Measurements from ENCODE around the gene AOPEP. TPM values are rescaled to one million over a fixed set of nuclear protein-coding genes. Genes with fewer than 3 reads are reported as not detected.

Gene AOPEP
- total and polyA plus RNA-seq, 2 of the 13 experiments (the other 11 are each of a cell fraction or from before 2014, with no cell fraction given): 22.2 to 41.6 TPM

GRCh38 chr9:95070549-95071021 is 344.1 kb downstream of the AOPEP start (continued):
- TF ChIP-seq SOX5 (CRISPR knock-in tag; IDR thresholded peaks at IDR 0.05; ENCODE audit: borderline replicate concordance) (peak; percentile 30; the same call in 1 of the 2 replicates), ZFP91 (CRISPR knock-in tag; IDR thresholded peaks at IDR 0.05; ENCODE audit: borderline replicate concordance) (peak; percentile 43; the same call in 1 of the 2 replicates), STAG1 (CRISPR knock-in tag; IDR thresholded peaks at IDR 0.05) (peak; percentile 71), SOX13 (IDR thresholded peaks at IDR 0.05) (no peak), SOX13 (CRISPR knock-in tag; conservative IDR thresholded peaks at IDR 0.05 in 1 of 2, IDR thresholded peaks at IDR 0.05 in 1 of 2) (0 out of 4 replicates have a peak, but pooled peaks of 1 of the 2 experiments have one; percentile 9), NR2C2 (CRISPR knock-in tag; IDR thresholded peaks at IDR 0.05; ENCODE audit: borderline replicate concordance) (no peak; the same call in 1 of the 2 replicates), ZNF777 (CRISPR knock-in tag; IDR thresholded peaks at IDR 0.05) (no peak), ZNF30 (CRISPR knock-in tag; IDR thresholded peaks at IDR 0.05) (no peak), MEIS1 (CRISPR knock-in tag; IDR thresholded peaks at IDR 0.05; ENCODE audit: borderline replicate concordance) (no peak), ARNT (IDR thresholded peaks at IDR 0.05) (no peak), HHEX (CRISPR knock-in tag; IDR thresholded peaks at IDR 0.05) (no peak), ZNF180 (CRISPR knock-in tag; IDR thresholded peaks at IDR 0.05; ENCODE audit: borderline replicate concordance, low read depth) (no peak), MTA1 (CRISPR knock-in tag; IDR thresholded peaks at IDR 0.05; ENCODE audit: borderline replicate concordance) (0 out of 2 replicates have a peak, but pooled peaks have one; percentile 61), SRSF9 (IDR thresholded peaks at IDR 0.05; ENCODE audit: borderline replicate concordance, insufficient read depth, low read depth, low read length, poor library complexity, severe bottlenecking) (no peak), ZEB1 (IDR thresholded peaks at IDR 0.05; ENCODE audit: insufficient replicate concordance, low read depth) (no peak), RFX1 (IDR thresholded peaks at IDR 0.05) (no peak), YY1 (IDR thresholded peaks at IDR 0.05; ENCODE audit: insufficient read depth, insufficient replicate concordance, low read depth, low read length) (no peak), TP53 (CRISPR knock-in tag; conservative IDR thresholded peaks at IDR 0.05) (no peak), ZNF766 (CRISPR knock-in tag; IDR thresholded peaks at IDR 0.05; ENCODE audit: borderline replicate concordance) (no peak), ZSCAN20 (CRISPR knock-in tag; IDR thresholded peaks at IDR 0.05; ENCODE audit: borderline replicate concordance) (no peak), KDM2A (CRISPR knock-in tag; IDR thresholded peaks at IDR 0.05; ENCODE audit: borderline replicate concordance, low read depth) (no peak), BCLAF1 (IDR thresholded peaks at IDR 0.05) (no peak), NR2F2 (IDR thresholded peaks at IDR 0.05; ENCODE audit: borderline replicate concordance, low read depth) (no peak), ZSCAN22 (CRISPR knock-in tag; IDR thresholded peaks at IDR 0.05) (no peak), MXD1 (CRISPR knock-in tag; IDR thresholded peaks at IDR 0.05) (no peak), SMYD3 (CRISPR knock-in tag; IDR thresholded peaks at IDR 0.05) (no peak), ZNF747 (CRISPR knock-in tag; IDR thresholded peaks at IDR 0.05; ENCODE audit: borderline replicate concordance) (no peak), CENPX (CRISPR knock-in tag; IDR thresholded peaks at IDR 0.05) (no peak), SALL2 (CRISPR knock-in tag; IDR thresholded peaks at IDR 0.05) (no peak)
